HG03342 (cell line): ENCODE measurements around the gene DCTN2.
"Not testable (repeated sequence)": the region's sequence is repeated elsewhere in the genome, so short reads cannot be mapped to it uniquely, and the experiment has no call there.

Experiments used
- ATAC-seq: cut with Tn5 transposase; IDR thresholded peaks from one replicate; pipeline ENCODE4 v1.9.1; 2021; ENCODE audit warnings: mild to moderate bottlenecking, moderate library complexity; ENCODE audit not compliant: unreplicated experiment

DCTN2 gene

GRCh38 chr12:57546438-57547287 is at the start of gene DCTN2:
Gene DCTN2, minus strand, starts transcription at chr12:57547192. Its CDS starts 129 bp downstream, at chr12:57547063.
- peak; percentile 98 for ATAC-seq

GRCh38 chr12:57593187-57593586 is 46.2 kb upstream of the DCTN2 start:
- ATAC-seq: no peak

- ATAC-seq: no peak
These were observed 45.7 kb upstream of the DCTN2 start for GRCh38 chr12:57592551-57593165.

- no peak for ATAC-seq
These were observed 44.9 kb upstream of the DCTN2 start for GRCh38 chr12:57591782-57592325.

GRCh38 chr12:57590864-57591781 is 44.1 kb upstream of the DCTN2 start, which contains the start of gene PIP4K2C:
Gene PIP4K2C, plus strand, starts transcription at chr12:57591192. Its CDS starts 98 bp downstream, at chr12:57591290.
- ATAC-seq: peak; percentile 96

- ATAC-seq: no peak
These were observed 43.5 kb upstream of the DCTN2 start for GRCh38 chr12:57590479-57590863.

- ATAC-seq: not testable (repeated sequence)
These were observed 42.1 kb upstream of the DCTN2 start for GRCh38 chr12:57588951-57589610.

GRCh38 chr12:57586832-57587429 is 39.9 kb upstream of the DCTN2 start:
- no peak for ATAC-seq

- no peak for ATAC-seq
These were observed 39.1 kb upstream of the DCTN2 start for GRCh38 chr12:57586128-57586527.

GRCh38 chr12:57585156-57585555 is 38.2 kb upstream of the DCTN2 start:
- ATAC-seq: no peak

- no peak for ATAC-seq
These were observed 37.7 kb upstream of the DCTN2 start for GRCh38 chr12:57584690-57585089.

GRCh38 chr12:57584050-57584449 is 37.1 kb upstream of the DCTN2 start:
- ATAC-seq: no peak

- ATAC-seq: peak; percentile 96
These were observed 36.2 kb upstream of the DCTN2 start for GRCh38 chr12:57583008-57583831.

- no peak for ATAC-seq
These were observed 35.4 kb upstream of the DCTN2 start for GRCh38 chr12:57582440-57582839.

- ATAC-seq: no peak
These were observed 34.8 kb upstream of the DCTN2 start for GRCh38 chr12:57581802-57582201.

- ATAC-seq: no peak
These were observed 33.4 kb upstream of the DCTN2 start for GRCh38 chr12:57580466-57580795.

GRCh38 chr12:57579677-57580465 is 32.9 kb upstream of the DCTN2 start:
- ATAC-seq: no peak

- no peak for ATAC-seq
These were observed 32.0 kb upstream of the DCTN2 start for GRCh38 chr12:57579011-57579410.
